ENCODE results near the gene FOXI1.

The FOXI1 gene

DNA sequence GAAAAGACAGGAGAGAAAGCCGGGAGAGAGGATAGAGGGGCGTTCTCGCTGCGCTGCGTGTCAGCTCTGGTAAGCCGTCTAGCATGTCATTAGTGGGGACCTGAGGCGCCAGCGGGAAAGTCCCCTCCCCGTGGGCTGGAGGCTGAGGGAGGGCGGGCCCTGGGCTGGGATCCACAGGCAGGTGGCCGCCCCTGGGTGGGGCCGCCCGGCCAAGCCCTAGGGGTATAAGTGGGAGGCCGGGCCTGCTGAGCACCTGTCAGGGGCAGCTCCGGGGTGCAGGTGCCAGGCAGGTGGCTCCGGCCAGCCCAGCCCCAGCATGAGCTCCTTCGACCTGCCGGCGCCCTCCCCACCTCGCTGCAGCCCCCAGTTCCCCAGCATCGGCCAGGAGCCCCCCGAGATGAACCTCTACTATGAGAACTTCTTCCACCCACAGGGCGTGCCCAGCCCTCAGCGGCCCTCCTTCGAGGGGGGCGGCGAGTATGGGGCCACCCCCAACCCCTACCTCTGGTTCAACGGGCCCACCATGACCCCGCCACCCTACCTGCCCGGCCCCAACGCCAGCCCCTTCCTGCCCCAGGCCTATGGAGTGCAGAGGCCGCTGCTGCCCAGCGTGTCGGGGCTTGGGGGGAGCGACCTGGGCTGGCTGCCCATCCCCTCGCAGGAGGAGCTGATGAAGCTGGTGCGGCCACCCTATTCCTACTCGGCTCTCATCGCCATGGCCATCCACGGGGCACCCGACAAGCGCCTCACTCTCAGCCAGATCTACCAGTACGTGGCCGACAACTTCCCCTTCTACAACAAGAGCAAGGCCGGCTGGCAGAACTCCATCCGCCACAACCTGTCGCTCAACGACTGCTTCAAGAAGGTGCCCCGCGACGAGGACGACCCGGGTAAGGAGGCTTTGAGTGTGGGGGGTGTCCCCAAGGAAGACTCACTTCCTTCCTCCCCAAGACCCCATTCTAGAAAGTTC is at the start of gene FOXI1:
Gene FOXI1 (plus strand): TSS at position 256 of the 970 bp plus-strand sequence. CDS start 61 bp downstream, at position 317.
- no peak for DNase-seq (ENCODE audit: low read depth in 2 of 2, low spot score in 1 of 2)

DNA sequence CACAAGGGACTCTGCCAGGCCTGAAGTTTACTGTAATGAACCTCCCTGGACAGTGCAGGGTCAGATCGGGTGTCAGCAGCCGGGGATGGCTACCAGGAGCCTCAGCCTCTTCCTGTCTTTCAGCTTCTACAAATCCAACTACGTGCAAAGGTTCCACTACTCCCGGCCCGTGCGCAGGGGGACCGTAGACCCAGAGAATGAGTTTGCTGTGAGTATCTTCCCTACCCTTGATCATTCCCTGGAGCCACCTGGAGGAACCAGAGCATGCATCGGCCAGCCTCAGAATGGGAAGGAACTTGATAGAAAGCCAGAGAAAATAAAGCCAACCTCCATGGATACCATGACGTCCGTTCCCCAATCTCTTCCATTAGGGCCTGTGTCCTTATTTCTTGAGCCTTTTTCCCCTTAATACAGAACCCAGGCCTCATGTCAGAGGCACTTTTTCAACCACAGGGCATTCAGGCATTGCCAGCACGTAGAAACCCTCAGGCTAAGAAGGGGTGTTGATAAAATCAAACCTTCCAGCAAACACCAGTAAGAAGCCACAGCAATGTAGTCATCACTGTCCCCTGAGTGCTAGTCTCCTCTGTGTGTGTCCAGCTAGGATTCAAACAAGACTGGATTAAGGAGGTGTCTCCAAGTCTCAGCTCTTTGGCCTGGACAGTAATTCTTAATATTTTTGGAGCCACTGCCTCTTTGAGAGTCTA is 49.0 kb upstream of the FOXI1 start:
- DNase-seq (ENCODE audit: low read depth in 2 of 2, low spot score in 1 of 2) = no peak

DNA sequence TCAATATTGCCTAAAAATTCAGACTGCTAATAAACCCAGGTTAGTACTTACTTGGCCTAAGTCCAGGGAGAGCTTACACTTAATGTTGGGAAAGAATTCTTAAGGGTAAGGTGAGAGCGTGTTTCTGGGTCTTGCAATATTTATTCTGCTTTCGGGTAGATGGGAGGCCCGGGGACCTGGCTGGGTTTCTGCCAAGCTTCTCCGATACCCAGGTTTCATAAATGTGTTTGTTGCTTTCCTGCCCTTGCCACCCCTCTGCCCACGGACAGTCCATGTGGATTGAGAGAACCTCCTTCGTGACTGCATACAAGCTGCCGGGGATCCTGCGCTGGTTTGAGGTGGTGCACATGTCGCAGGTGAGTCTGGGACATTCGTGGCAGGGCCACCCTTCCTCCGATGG is 48.4 kb upstream of the FOXI1 start:
- no peak for DNase-seq (ENCODE audit: low read depth in 2 of 2, low spot score in 1 of 2)

DNA sequence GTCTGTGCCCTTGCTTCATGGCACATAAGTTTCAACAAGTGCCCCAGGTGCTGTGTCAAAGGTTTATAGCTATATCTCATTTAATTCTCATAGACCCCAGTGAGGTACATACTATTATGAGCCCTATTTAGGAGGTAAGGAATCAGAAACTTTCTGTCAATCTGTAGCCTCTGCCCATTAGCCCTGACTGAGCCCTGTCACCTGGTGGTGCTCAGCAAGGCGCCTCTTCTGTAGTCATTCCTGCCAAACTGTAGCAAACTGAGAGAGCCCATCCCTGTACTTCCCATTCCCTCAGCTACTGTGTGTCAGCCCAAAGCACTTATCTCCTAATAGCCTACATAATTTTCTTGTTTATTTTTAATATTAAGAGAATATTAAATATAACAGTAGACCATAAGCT is 46.5 kb upstream of the FOXI1 start:
- DNase-seq (ENCODE audit: low read depth in 2 of 2, low spot score in 1 of 2) = no peak

DNA sequence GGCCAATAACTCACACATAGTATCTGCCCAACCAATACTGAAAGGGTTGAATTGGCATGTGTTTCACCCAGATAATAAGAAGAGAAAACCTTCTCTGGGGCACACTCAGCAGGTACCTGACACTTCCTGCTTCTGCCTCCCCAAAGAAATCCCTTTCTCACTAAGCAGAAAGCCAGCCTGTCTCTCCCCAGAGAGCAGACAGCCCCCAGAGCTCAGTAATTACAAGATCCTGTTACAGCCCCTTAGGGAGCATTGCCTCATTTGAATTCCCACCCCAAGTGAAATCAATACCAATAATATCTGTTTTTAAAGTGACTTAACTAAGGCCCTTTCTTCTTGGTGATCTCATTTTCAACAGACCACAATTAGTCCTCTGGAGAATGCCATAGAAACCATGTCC is 38.5 kb upstream of the FOXI1 start:
- DNase-seq (ENCODE audit: low read depth in 2 of 2, low spot score in 1 of 2) = no peak

DNA sequence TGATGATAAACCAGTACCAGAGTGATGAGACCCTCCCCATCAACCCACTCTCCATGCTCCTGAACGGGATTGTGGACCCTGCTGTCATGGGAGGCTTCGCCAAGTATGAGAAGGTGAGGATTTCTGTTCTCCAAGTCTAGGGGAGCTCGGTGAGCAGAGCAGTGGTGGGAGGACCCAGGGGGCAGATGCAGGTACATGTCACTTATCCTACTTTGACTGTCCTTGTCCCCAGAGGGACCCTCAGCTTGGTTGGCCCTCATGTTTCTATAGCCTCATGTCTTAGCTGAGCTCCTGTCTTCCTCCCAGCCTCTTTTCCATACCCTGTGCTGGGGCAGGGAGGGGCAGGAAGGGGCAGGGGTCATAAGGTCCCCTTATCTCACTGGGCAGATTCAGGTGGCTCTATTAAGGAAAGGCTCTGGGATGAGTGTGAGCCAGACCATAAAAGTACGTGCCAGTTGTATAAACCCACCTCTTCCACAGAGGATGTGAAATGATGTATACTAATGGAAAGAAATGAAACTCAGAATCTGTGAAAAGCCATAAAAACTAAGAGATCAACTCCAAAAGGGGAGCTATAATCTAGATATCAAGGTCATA is 38.0 kb upstream of the FOXI1 start:
- DNase-seq (ENCODE audit: low read depth in 2 of 2, low spot score in 1 of 2) = no peak

DNA sequence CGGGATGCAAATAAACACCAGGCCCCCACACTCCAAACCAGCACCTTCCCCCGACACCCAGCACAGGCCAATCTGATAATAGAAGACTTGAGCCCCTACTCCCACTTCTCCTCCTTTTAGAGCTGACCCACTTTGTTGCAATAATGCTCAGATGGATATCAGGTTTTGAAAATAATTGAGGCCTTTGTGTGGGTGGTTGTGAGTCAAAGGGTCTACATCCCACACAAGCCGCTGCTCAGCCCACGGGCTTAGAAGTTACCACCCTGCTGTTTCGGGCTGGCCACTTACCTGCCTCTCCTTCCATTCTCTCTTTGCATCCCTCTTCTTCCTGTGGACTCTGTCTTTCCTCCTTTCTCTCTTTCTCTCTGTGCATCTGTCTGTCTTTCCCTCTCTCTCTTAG is 36.2 kb upstream of the FOXI1 start:
- DNase-seq (ENCODE audit: low read depth in 2 of 2, low spot score in 1 of 2) = no peak

DNA sequence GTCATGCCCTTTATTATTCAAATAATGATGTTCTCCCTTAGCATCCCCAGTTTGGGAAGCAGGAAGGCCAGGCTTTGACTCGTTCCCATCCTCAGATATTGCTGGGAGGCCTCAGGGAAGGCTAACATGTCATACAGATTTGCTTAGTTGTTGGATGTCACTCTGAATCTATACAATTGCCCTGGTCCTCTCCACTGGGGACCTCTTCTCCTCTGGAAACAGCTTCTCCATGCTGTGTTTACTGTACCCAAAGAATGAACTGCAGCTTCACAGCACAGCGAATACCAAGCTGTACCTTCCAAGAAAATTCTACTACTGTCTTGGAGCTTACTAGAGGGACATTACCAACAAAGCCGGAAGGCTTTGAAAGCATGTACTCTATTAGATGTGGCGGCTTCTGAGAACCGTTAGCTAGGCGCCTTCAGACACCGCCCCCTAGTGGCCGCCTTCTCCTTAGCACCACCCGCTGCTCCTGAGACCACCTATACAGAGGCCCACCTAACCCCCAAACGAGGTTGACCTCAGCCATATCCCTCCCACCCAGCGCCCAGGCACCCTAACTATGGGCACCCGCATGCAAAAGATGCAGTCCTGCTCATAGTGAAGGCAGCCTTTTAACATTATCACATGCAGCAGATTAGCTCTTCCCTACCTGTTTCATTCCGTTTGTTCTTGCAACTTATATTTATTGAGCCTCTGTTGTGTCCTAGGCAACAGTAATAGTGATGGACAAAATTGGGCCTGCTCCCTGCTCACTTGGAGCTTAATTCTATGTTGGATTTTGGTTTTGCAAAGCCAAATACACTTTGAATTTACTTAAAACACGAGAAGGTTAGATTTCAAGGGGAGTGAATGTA is 34.9 kb upstream of the FOXI1 start:
- no peak for DNase-seq (ENCODE audit: low read depth in 2 of 2, low spot score in 1 of 2)

DNA sequence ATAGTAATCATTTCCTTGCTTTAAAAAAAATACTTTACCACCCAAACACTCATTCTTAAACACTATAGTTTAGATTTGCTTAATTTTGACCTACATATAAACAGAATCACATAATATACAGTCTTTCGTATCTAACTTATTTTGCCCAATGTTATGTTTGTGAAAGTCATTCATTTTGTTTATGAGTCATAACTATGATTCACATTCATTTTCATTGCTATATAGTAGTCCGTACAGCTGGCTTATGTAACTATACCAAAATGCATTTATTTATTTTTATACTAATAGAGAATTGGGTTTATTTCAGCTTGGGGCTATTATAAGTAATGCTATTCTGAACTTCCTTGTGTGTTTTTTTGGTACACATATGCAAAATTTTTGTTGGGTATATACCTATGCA is 33.9 kb upstream of the FOXI1 start:
- no peak for DNase-seq (ENCODE audit: low read depth in 2 of 2, low spot score in 1 of 2)

DNA sequence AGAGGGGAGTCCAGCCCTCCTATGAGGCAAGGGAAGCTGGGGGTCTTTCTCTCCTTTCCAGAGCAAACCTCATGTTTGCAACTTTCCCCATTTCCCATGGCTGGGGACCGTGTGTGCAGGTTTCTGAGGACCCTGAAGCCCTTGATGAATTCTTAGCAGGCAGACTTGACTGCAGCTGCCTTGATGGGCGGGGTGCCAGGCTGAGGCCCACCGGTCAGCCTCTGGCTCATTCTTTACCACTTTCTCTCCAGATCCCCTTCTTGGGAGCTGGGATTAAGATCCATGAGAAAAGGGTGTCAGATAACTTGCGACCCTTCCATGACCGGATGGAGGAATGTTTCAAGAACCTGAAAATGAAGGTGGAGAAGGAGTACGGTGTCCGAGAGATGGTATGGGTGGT is 30.0 kb upstream of the FOXI1 start:
- DNase-seq (ENCODE audit: low read depth in 2 of 2, low spot score in 1 of 2) = no peak

DNA sequence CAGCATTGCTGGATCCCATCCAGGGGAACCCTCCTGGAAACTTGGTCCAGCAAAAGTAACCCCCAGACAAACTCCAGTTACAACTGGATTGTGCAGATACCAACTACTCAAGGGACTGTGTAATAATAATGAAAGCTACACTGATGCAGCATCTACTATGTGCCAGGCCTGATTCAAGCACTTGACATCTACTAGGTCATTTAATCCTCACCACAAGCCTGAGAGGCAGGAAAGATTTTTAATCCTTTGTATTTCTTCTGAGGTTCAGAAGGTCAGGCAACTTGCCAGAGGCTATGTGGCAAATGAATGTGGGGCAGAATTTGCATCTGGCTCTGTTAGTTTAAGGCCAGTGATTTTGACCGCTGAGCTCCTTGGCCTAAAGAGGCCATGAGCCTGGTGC is 29.5 kb upstream of the FOXI1 start:
- no peak for DNase-seq (ENCODE audit: low read depth in 2 of 2, low spot score in 1 of 2)

DNA sequence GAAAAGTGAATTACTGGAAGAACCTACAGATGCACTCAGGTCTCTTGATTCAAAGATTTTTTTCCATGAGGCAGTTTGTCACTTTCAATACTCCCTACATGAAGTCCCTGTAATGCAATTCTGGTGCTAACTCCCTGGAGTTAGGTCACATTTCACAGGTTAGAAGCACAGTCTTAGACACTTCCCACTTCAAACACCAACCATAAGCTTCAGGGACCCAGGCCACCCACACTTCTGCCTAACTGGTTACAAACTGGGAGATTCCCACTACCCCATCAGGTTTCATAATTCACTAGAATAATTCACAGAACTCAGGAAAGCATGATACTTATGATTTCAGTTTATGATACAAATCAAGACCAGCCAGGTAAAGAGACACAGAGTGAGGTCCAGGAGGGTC is 29.0 kb upstream of the FOXI1 start:
- no peak for DNase-seq (ENCODE audit: low read depth in 2 of 2, low spot score in 1 of 2)

DNA sequence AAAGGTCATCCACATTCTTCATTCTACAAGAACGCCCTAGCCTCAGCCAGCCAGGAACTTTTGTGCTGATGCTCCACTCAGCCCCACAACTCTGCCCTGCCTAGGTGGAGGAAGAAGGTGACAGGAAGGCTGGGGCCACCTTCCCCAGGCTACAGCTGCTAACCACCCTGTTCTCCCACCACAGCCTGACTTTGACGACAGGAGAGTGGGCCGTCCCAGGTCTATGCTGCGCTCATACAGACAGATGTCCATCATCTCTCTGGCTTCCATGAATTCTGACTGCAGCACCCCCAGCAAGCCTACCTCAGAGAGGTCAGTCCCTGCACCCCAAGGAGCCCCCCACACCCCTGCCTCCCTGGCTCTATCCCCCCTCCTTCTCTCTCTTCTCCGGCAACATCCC is 28.2 kb upstream of the FOXI1 start:
- no peak for DNase-seq (ENCODE audit: low read depth in 2 of 2, low spot score in 1 of 2)

DNA sequence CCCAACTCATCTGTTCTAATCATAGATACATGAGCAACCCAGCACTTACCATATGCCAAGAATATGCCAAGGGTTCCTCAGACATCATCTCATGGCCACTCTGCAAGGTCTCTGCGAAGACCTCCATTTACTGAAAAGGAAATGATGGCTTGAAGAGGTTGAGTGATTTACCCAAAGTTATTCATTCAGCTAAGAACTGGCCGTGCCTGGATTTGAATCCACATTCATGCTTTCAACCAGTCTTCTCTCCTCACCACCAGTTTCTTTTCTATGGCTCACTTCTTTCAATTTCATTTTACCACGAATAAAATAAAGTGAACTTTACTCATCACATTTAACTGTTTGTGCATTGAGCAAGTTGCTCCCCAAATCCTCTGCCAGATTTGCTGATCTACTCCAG is 27.2 kb upstream of the FOXI1 start:
- DNase-seq (ENCODE audit: low read depth in 2 of 2, low spot score in 1 of 2) = no peak

DNA sequence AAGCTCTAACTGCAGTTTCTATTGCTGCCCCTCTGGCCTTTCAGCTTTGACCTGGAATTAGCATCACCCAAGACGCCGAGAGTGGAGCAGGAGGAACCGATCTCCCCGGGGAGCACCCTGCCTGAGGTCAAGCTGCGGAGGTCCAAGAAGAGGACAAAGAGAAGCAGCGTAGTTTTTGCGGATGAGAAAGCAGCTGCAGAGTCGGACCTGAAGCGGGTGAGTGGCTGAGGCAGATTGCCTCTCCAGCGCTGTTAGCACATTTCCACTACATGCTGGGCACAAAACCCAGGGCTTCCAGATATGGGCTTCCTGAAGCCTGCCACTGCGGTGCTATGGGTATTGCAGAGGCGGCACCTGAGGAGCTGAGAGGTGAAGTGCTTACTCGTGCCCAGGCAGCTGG is 26.8 kb upstream of the FOXI1 start:
- no peak for DNase-seq (ENCODE audit: low read depth in 2 of 2, low spot score in 1 of 2)

DNA sequence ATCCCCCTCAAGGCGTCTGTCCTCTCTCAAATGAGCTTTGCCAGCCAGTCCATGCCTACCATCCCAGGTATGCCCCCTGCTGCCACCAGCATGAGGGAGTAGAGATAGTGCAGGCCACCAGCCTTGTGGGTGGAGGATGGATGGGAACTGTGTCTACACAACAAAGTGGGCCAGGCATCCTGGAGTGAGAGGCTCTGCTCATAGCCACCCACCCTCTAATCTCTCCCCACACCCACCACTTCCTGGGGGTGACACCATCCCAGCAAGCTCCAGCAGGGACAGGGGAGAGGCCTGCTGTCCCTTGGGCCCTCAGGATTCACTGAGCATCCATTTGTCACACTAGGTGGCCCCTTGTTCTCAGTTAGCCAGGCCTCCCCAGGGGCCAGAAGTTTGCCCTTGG is 25.5 kb upstream of the FOXI1 start:
- no peak for DNase-seq (ENCODE audit: low read depth in 2 of 2, low spot score in 1 of 2)

DNA sequence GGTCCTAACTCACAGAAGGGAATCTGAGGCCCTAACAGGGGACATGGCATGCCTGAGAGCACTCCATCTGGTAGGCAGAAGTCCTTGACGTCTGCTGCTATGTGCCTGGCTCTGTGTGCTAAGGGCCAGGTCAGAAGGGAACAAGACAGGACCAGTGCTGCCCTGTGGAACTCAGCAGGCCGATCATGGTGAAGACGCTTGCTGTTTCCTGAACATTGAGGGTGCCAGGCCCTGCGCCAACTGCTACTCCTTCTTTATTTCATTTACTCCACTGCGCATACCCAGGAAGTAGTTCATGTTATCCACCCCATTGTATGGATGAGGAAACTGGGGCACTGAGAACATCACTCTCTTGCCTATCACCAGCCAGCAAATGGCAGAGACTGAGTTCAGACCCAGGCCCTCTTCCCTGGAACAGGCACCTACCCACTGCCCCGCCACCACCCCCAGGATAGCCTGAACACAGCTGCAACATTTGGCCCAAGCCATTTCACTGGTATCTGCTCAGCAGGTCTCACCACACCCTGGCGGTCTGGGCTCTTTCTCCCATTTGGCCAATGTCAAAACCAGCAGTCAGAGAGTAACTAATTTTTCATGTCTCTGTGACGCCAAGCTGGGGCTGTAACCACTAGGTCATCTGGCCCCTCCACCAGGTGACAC is 24.8 kb upstream of the FOXI1 start:
- no peak for DNase-seq (ENCODE audit: low read depth in 2 of 2, low spot score in 1 of 2)

DNA sequence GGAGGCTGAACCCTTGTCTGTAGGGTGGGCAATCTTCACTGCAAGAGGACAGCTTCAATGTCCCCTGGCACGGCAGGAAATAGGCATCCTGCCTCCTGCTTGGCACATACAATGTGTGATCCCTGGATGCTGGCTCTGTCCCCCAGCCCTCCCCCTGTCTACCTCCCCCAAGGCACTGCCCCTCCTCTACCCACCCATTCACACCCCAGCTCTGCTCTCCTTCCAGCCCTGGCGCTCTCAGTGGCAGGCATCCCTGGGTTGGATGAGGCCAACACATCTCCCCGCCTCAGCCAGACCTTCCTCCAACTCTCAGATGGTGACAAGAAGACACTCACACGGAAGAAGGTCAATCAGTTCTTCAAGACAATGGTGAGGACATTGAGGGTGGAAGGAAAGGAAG is 24.1 kb upstream of the FOXI1 start:
- DNase-seq (ENCODE audit: low read depth in 2 of 2, low spot score in 1 of 2) = no peak

DNA sequence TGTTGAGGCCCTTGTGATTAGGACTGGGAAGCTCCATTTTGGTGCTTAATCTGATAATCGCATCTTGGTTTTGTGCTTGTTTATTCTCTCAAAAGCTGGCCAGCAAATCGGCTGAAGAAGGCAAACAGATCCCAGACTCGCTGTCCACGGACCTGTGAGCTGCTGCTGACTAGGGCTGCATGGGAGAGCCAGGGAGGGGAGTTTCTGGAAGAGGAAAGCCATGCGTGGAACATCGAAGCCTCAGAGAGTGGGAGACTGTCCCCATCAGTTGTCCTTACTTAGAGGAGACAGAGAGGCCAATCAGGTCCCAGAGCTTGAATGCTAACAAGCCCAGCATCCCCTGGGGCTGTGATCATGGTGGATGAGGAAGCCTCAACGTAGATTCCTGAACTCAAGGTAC is 23.0 kb upstream of the FOXI1 start:
- no peak for DNase-seq (ENCODE audit: low read depth in 2 of 2, low spot score in 1 of 2)

DNA sequence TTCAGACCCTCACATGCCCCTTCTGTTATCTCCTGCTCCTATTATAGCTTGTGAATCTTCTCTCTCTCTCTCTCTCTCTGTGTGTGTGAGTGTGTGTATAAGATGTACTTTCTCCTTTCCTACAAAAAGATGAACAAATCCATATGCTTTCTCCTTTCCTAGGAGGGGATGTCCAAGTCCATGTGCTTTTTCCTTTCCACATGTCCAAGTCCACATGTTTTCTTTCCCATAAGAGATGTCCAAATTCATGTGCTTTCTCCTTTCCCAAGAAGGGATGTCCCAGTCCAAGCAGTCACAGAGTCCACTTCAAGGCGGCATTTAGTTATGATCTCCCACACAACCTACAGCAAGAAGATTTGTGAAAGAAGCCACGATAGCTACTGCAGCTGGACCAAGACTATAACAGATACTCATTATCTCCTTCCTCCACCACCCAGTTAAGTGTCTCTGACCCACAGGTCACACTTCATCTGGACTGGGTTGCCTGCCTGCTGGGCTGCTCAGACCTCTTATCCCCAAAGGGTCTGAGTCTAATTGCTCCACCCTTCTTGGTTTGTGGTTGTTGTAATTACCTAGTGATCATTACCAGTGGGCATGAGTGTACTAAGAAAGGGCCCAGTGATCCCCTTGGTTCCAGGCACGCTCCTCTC is 18.4 kb upstream of the FOXI1 start:
- DNase-seq (ENCODE audit: low read depth in 2 of 2, low spot score in 1 of 2) = no peak
